GM12891 (cell line): ENCODE data around the gene CAMKMT.

Source experiments
- DNase-seq: peaks from one replicate; pipeline ENCODE4 v3.0.0; 2011; ENCODE audit warnings: low spot score; ENCODE audit not compliant: insufficient read length
- FAIRE-seq: peaks from 2 replicates; lab custom pipeline; 2011; peaks lifted over from hg19 to GRCh38; lab: Jason Lieb, UNC
- PAX5 ChIP-seq: IDR thresholded peaks from 2 replicates; pipeline ENCODE4 v1.6.1; 2011; ENCODE audit warnings: low read length, moderate library complexity, mild to moderate bottlenecking; ENCODE audit not compliant: insufficient read depth, severe bottlenecking
- POLR2A ChIP-seq: IDR thresholded peaks from 2 replicates; pipeline ENCODE4 v1.6.1; 2011; ENCODE audit warnings: low read depth, low read length, control low read depth
- POLR2AphosphoS5 ChIP-seq: IDR thresholded peaks from 2 replicates; pipeline ENCODE4 v1.6.1; 2011; ENCODE audit warnings: low read depth, low read length, control low read depth
- POU2F2 ChIP-seq: IDR thresholded peaks from 2 replicates; pipeline ENCODE4 v1.6.1; 2011; ENCODE audit warnings: low read depth, mild to moderate bottlenecking, control low read depth, low read length, moderate library complexity
- SPI1 ChIP-seq: IDR thresholded peaks from 2 replicates; pipeline ENCODE4 v1.6.1; 2011; ENCODE audit warnings: low read depth, low read length, control low read depth
- TAF1 ChIP-seq: IDR thresholded peaks from 2 replicates; pipeline ENCODE4 v1.6.1; 2011; ENCODE audit warnings: low read depth, low read length, control low read depth

The CAMKMT gene

GRCh38 chr2:44388877-44389276 is 27.1 kb downstream of the CAMKMT start:
- no peak for DNase-seq
- FAIRE-seq = no peak
- TF ChIP-seq POLR2AphosphoS5 (no peak), POLR2A (no peak), TAF1 (no peak), PAX5 (no peak), POU2F2 (no peak), SPI1 (no peak)

- no peak for FAIRE-seq
- DNase-seq = no peak
- no peak for TF ChIP-seq PAX5
- TF ChIP-seq POU2F2 = no peak
- no peak for TF ChIP-seq SPI1
- no peak for TF ChIP-seq POLR2AphosphoS5
- no peak for TF ChIP-seq TAF1
- no peak for TF ChIP-seq POLR2A
Observed at GRCh38 chr2:44389895-44390294, 28.1 kb downstream of the CAMKMT start.

- DNase-seq (no peak), FAIRE-seq (no peak)
- no peak for TF ChIP-seq POLR2AphosphoS5
- TF ChIP-seq PAX5 = no peak
- no peak for TF ChIP-seq TAF1
- TF ChIP-seq POLR2A = no peak
- TF ChIP-seq SPI1 = no peak
- TF ChIP-seq POU2F2 = no peak
Observed at GRCh38 chr2:44392338-44392943, 30.7 kb downstream of the CAMKMT start.

- DNase-seq (no peak), FAIRE-seq (no peak)
- no peak for TF ChIP-seq PAX5
- TF ChIP-seq POU2F2 = no peak
- TF ChIP-seq POLR2A = no peak
- TF ChIP-seq SPI1 = no peak
- TF ChIP-seq TAF1 = no peak
- TF ChIP-seq POLR2AphosphoS5 = no peak
Observed at GRCh38 chr2:44397447-44398175, 35.9 kb downstream of the CAMKMT start.

GRCh38 chr2:44398243-44398897 is 36.6 kb downstream of the CAMKMT start:
- TF ChIP-seq SPI1 = no peak
- no peak for TF ChIP-seq TAF1
- TF ChIP-seq POLR2AphosphoS5 = no peak
- no peak for TF ChIP-seq POU2F2
- TF ChIP-seq POLR2A = no peak
- DNase-seq (no peak), FAIRE-seq (no peak)

GRCh38 chr2:44420725-44421124 is 59.0 kb downstream of the CAMKMT start:
- TF ChIP-seq POU2F2 = no peak
- TF ChIP-seq SPI1 = no peak
- TF ChIP-seq POLR2AphosphoS5 = no peak
- no peak for TF ChIP-seq TAF1
- TF ChIP-seq POLR2A = no peak
- no peak for TF ChIP-seq PAX5
- no peak for FAIRE-seq
- DNase-seq = no peak

GRCh38 chr2:44424211-44424610 is 62.5 kb downstream of the CAMKMT start:
- FAIRE-seq (no peak), DNase-seq (no peak)
- TF ChIP-seq SPI1 (no peak), POLR2A (no peak), TAF1 (no peak), POLR2AphosphoS5 (no peak), POU2F2 (no peak), PAX5 (no peak)

- DNase-seq (no peak), FAIRE-seq (no peak)
- TF ChIP-seq POU2F2 (no peak), PAX5 (no peak), POLR2AphosphoS5 (no peak), TAF1 (no peak), POLR2A (no peak), SPI1 (no peak)
Observed at GRCh38 chr2:44429034-44429433, 67.3 kb downstream of the CAMKMT start.

- TF ChIP-seq POLR2AphosphoS5 = no peak
- no peak for TF ChIP-seq TAF1
- no peak for TF ChIP-seq POLR2A
- no peak for TF ChIP-seq PAX5
- TF ChIP-seq POU2F2 = no peak
- no peak for TF ChIP-seq SPI1
- FAIRE-seq (no peak), DNase-seq (no peak)
Observed at GRCh38 chr2:44430342-44430741, 68.6 kb downstream of the CAMKMT start.
